K562 (cell line): ENCODE data around the gene METAP2.

ENCODE experiments used
- CTCF ChIP-seq, 3 experiments: IDR thresholded peaks in 2 of 3; conservative IDR thresholded peaks in 1 of 3; 2 replicates each; pipeline ENCODE4 v1.5.1; 2011 to 2012; ENCODE audit warnings: low read length in 3 of 3, mild to moderate bottlenecking in 3 of 3, control low read depth in 2 of 3, improper control_type of control experiment in 1 of 3, inconsistent platforms in 1 of 3, low read depth in 1 of 3, mixed read lengths in 1 of 3, moderate library complexity in 1 of 3; ENCODE audit not compliant: insufficient read depth in 2 of 3
- PHF8 ChIP-seq: fragments of 200-600 bp; sonication (generic); IDR thresholded peaks from 2 replicates; pipeline ENCODE4 v1.6.1; 2012; ENCODE audit warnings: mixed run types, mild to moderate bottlenecking, inconsistent platforms, low read length, moderate library complexity, borderline replicate concordance
- POLR2A ChIP-seq: fragments of 450-650 bp; conservative IDR thresholded peaks from 2 replicates; pipeline ENCODE4 v1.6.1; 2016
- REST ChIP-seq, 2 experiments: fragments of 450-650 bp; formaldehyde crosslinking in 1 of 2; IDR thresholded peaks; 2 replicates each; pipeline versions ENCODE4 v1.4.0 to v1.6.1; 2014 to 2020; ENCODE audit warnings: mild to moderate bottlenecking in 2 of 2, borderline replicate concordance in 1 of 2, low read depth in 1 of 2
- SMARCE1 ChIP-seq: fragments of 450-650 bp; IDR thresholded peaks from 2 replicates; pipeline ENCODE4 v1.7.1; 2016; ENCODE audit warnings: mild to moderate bottlenecking
- TAF1 ChIP-seq: IDR thresholded peaks from 2 replicates; pipeline ENCODE4 v1.6.1; 2011; ENCODE audit warnings: mild to moderate bottlenecking, low read length, moderate library complexity; ENCODE audit not compliant: insufficient read depth, control insufficient read depth, severe bottlenecking; ENCODE audit errors: extremely low read depth
- TAF7 ChIP-seq: fragments of 450-650 bp; IDR thresholded peaks from 2 replicates; pipeline ENCODE4 v1.6.1; 2016; ENCODE audit warnings: missing genetic modification characterization, missing compliant biosample characterization
- XRCC5 ChIP-seq: fragments of 200-400 bp; formaldehyde crosslinking; IDR thresholded peaks from 2 replicates; pipeline ENCODE4 v1.6.1; 2017; ENCODE audit warnings: low read depth, mild to moderate bottlenecking, low read length
- ZBTB12 ChIP-seq: fragments of 250-450 bp; sonication (Bioruptor Pico); IDR thresholded peaks from 2 replicates; pipeline ENCODE4 v1.4.0; 2020
- ZFX ChIP-seq: sonication (generic); formaldehyde crosslinking; IDR thresholded peaks from 2 replicates; pipeline ENCODE4 v1.8.0; 2022; ENCODE audit warnings: mild to moderate bottlenecking, missing genetic modification reagents, moderate library complexity
- ZNF24 ChIP-seq: fragments of 450-650 bp; IDR thresholded peaks from 2 replicates; pipeline ENCODE4 v1.6.1; 2016

- no peak for TF ChIP-seq CTCF (IDR thresholded peaks at IDR 0.05 in 2 of 3, conservative IDR thresholded peaks at IDR 0.05 in 1 of 3; ENCODE audit: insufficient read depth in 2 of 3, low read depth in 1 of 3, low read length in 3 of 3)
- TF ChIP-seq PHF8 = no peak
- TF ChIP-seq SMARCE1 = no peak
- no peak for TF ChIP-seq POLR2A
- TF ChIP-seq XRCC5 = no peak
- no peak for TF ChIP-seq ZNF24
- no peak for TF ChIP-seq ZFX (CRISPR knock-in tag)
- TF ChIP-seq TAF7 (tag) = no peak
- no peak for TF ChIP-seq TAF1
- TF ChIP-seq ZBTB12 (CRISPR knock-in tag) = no peak
- TF ChIP-seq REST (IDR thresholded peaks at IDR 0.05; ENCODE audit: borderline replicate concordance) = no peak
- TF ChIP-seq REST (CRISPR knock-in tag; IDR thresholded peaks at IDR 0.05; ENCODE audit: low read depth) = no peak
These were observed 30.5 kb upstream of the METAP2 start for GRCh38 chr12:95443459-95443858.
